CD4-positive, alpha-beta T cell treated with Interleukin-4 for 4 hours (primary cell): ENCODE measurements around the gene SLC26A8.
"Not testable (repeated sequence)": the region's sequence is repeated elsewhere in the genome, so short reads cannot be mapped to it uniquely, and the experiment has no call there.

Experiments used
- DNase-seq: peaks from one replicate; pipeline ENCODE4 v3.0.0-alpha.2; 2020

Gene SLC26A8

GRCh38 chr6:35936681-35937359, 87.6 kb downstream of the SLC26A8 start:
- DNase-seq = no peak

- no peak for DNase-seq
Measured at GRCh38 chr6:35935469-35935868, 89.0 kb downstream of the SLC26A8 start.

GRCh38 chr6:35933844-35934243, 90.6 kb downstream of the SLC26A8 start:
- DNase-seq = no peak

GRCh38 chr6:35931873-35932272, 92.6 kb downstream of the SLC26A8 start:
- not testable (repeated sequence) for DNase-seq

- DNase-seq = no peak
Measured at GRCh38 chr6:35931120-35931561, 93.3 kb downstream of the SLC26A8 start.

- DNase-seq = no peak
Measured at GRCh38 chr6:35929601-35930000, 94.8 kb downstream of the SLC26A8 start.

GRCh38 chr6:35926509-35927215, 97.8 kb downstream of the SLC26A8 start:
- DNase-seq = no peak

GRCh38 chr6:35925961-35926360, 98.5 kb downstream of the SLC26A8 start:
- DNase-seq = no peak

GRCh38 chr6:35924146-35924545, 100.3 kb downstream of the SLC26A8 start:
- no peak for DNase-seq

- no peak for DNase-seq
Measured at GRCh38 chr6:35922139-35922554, 102.3 kb downstream of the SLC26A8 start.

- peak; percentile 85 for DNase-seq
Measured at GRCh38 chr6:35920793-35921732, 103.4 kb downstream of the SLC26A8 start, which contains the start of gene SRPK1. Gene SRPK1 (minus strand): TSS chr6:35921098. CDS start chr6:35921056, 42 bp downstream.

GRCh38 chr6:35919827-35920751, 104.4 kb downstream of the SLC26A8 start:
- DNase-seq = peak; percentile 76

GRCh38 chr6:35919085-35919826, 105.2 kb downstream of the SLC26A8 start:
- DNase-seq = peak; percentile 55

GRCh38 chr6:35916893-35917292, 107.5 kb downstream of the SLC26A8 start:
- DNase-seq = not testable (repeated sequence)

- no peak for DNase-seq
Measured at GRCh38 chr6:35916056-35916455, 108.4 kb downstream of the SLC26A8 start.

GRCh38 chr6:35914536-35914935, 109.9 kb downstream of the SLC26A8 start:
- no peak for DNase-seq

- DNase-seq = no peak
Measured at GRCh38 chr6:35911871-35912653, 112.4 kb downstream of the SLC26A8 start.

- not testable (repeated sequence) for DNase-seq
Measured at GRCh38 chr6:35909571-35909970, 114.9 kb downstream of the SLC26A8 start.

- DNase-seq = not testable (repeated sequence)
Measured at GRCh38 chr6:35908753-35909401, 115.6 kb downstream of the SLC26A8 start.

- DNase-seq = no peak
Measured at GRCh38 chr6:35907750-35908149, 116.7 kb downstream of the SLC26A8 start.
